MM.1S (cell line): ENCODE results near the gene CHST11.
"Not testable (repeated sequence)": the region's sequence is repeated elsewhere in the genome, so short reads cannot be mapped to it uniquely, and the experiment has no call there.

Experiments used
- DNase-seq: peaks from one replicate; pipeline ENCODE4 v3.0.0-alpha.2; 2015
- H2AFZ ChIP-seq: fragments of 300-600 bp; sonication (generic); 2 replicates; pipeline ENCODE4 v1.6.0; 2016; ENCODE audit warnings: antibody characterized with exemption, low read length
- H3F3A ChIP-seq: fragments of 300-600 bp; sonication (generic); 2 replicates; pipeline ENCODE4 v1.6.1; 2016; ENCODE audit warnings: mild to moderate bottlenecking, antibody characterized with exemption, low read length, moderate library complexity, mixed read lengths; ENCODE audit not compliant: insufficient read depth
- H3K27ac ChIP-seq: fragments of 300-600 bp; sonication (generic); 2 replicates; pipeline ENCODE4 v1.5.1; 2016; ENCODE audit warnings: mild to moderate bottlenecking, low read length
- H3K27me3 ChIP-seq: fragments of 300-600 bp; sonication (generic); replicated peaks from 2 replicates; pipeline ENCODE4 v1.6.0; 2016; ENCODE audit warnings: low read length; ENCODE audit not compliant: insufficient read depth
- H3K36me3 ChIP-seq: fragments of 300-600 bp; sonication (generic); replicated peaks from 2 replicates; pipeline ENCODE4 v1.6.1; 2016; ENCODE audit warnings: mild to moderate bottlenecking, low read length, mixed read lengths; ENCODE audit not compliant: insufficient read depth
- H3K4me1 ChIP-seq: fragments of 300-600 bp; sonication (generic); 2 replicates; pipeline ENCODE4 v1.6.1; 2016; ENCODE audit warnings: low read length, mixed read lengths
- H3K4me2 ChIP-seq: fragments of 300-600 bp; sonication (generic); 2 replicates; pipeline ENCODE4 v1.6.0; 2016; ENCODE audit warnings: low read depth, low read length
- H3K4me3 ChIP-seq: fragments of 300-600 bp; sonication (generic); 2 replicates; pipeline ENCODE4 v1.5.1; 2016; ENCODE audit warnings: low read length, mixed read lengths
- H3K79me2 ChIP-seq: fragments of 300-600 bp; sonication (generic); 2 replicates; pipeline ENCODE4 v1.6.1; 2016; ENCODE audit warnings: mixed run types, low read length, mixed read lengths
- H3K9ac ChIP-seq: fragments of 300-600 bp; sonication (generic); 2 replicates; pipeline ENCODE4 v1.6.1; 2016; ENCODE audit warnings: low read length, mixed read lengths
- H3K9me2 ChIP-seq: fragments of 300-600 bp; sonication (generic); replicated peaks from 2 replicates; pipeline ENCODE4 v1.6.1; 2016; ENCODE audit warnings: mild to moderate bottlenecking, low read length, mixed read lengths; ENCODE audit not compliant: insufficient read depth
- H3K9me3 ChIP-seq: fragments of 300-600 bp; sonication (generic); replicated peaks from 2 replicates; pipeline ENCODE4 v1.6.1; 2016; ENCODE audit warnings: mild to moderate bottlenecking, low read length, mixed read lengths; ENCODE audit not compliant: insufficient read depth
- H4K20me1 ChIP-seq: fragments of 300-600 bp; sonication (generic); 2 replicates; pipeline ENCODE4 v1.6.1; 2016; ENCODE audit warnings: mild to moderate bottlenecking, low read length, moderate library complexity, mixed read lengths; ENCODE audit not compliant: insufficient read depth
- EZH2 ChIP-seq: fragments of 300-600 bp; sonication (generic); optimal IDR thresholded peaks from 2 replicates; pipeline ENCODE3; 2017; ENCODE audit warnings: low read depth, mild to moderate bottlenecking, antibody characterized with exemption, low read length, mixed read lengths
- EZH2phosphoT487 ChIP-seq: fragments of 300-600 bp; sonication (generic); IDR thresholded peaks from 2 replicates; pipeline ENCODE4 v1.6.1; 2018; ENCODE audit warnings: antibody characterized with exemption, low read length
- TF ChIP-seq, protein P1 (sequence below): fragments of 300-600 bp; sonication (generic); IDR thresholded peaks from 2 replicates; pipeline ENCODE4 v1.5.1; 2016; ENCODE audit warnings: antibody characterized with exemption, low read length, mixed read lengths

The CHST11 gene

DNA sequence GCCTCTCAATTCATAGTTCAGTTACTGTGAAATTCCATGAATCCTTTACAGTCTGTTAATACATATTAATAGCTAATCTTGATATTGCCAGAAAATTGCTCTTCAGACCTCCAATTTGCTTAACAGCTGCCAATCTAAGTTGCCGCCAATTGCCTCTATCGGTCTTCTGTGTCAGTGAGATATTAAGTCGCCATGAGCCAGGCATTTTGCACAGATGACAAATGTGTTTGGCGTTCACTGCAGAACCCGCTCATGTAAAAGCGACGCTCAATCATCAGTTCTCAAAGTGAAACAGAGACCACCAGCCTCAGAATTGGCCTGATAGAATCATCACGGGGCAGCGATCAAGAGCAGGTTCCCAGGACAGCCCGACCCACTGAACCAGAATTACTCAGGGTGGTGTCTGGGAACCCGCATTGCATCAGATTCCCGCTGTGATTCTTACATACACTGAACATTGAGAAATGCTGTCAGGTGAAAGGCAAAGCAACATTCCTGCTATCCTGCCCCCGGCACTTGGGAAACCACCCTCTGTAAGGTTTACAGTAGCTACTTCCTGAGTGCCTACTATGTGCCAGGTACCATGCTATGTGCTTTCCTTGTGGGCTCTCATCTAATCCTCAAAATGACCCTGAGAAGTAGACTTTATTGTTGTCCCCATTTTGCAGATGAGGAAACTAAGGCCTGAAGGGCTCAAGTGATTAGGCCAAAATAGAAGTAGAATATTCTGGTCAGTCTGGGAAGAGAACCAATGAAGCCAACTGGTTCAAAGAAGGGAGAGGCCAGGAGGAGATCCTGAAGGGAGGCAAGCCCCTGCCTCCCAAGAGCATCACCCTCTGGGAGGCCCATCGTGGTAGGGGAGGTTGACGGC is 285.0 kb downstream of the CHST11 start:
- H3K4me1 ChIP-seq, result peaks cover 4% of the 10 kb centered on the region; the same call in 1 of the 2 replicates
- H3K4me3 ChIP-seq, result no peak overlapping the region

DNA sequence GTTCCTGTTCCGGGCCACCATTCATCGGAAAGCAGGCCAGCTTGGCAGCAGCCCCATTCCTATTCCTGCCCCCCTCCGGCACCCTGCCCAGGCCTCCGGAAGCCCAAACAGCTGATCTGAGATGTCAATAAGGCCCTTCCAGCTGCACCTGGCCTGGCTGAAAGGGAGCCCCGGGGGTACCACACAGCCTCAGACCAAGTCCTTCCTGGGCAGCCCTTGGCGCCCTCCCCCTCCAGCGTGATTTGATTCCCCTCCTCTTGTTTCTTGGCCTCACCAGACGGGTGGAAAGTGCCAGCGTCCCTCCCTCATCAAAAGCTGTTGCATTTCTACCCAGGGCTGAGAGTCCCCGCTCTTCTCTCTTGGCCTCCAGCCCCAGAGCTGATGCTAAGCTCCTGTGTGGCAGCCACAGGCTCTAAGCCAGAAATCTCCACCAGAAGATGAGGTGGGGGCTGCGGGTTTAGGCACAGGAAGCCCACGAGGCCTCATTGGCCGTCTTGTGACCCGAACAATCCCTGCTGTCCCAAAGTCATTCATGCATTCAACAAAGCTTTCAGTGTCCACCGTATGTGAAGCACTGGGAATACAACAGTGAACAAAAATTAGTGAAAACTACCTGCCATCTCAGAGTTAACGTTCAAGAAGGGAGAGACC is 285.9 kb downstream of the CHST11 start:
- no peak for DNase-seq
- Histone ChIP-seq H3K4me3 (no peak overlapping the region), H3K9me3 (no peaks in the 10 kb centered on the region), H3K9ac (no peak overlapping the region), H3K9me2 (no peaks in the 10 kb centered on the region), H3K4me1 (peaks cover 4% of the 10 kb centered on the region; the same call in 1 of the 2 replicates), H3K79me2 (0 out of 2 replicates have a peak, but pooled peaks cover 9% of the 10 kb centered on the region), H3K27ac (no peak overlapping the region), H3F3A (no peaks in the 10 kb centered on the region), H3K27me3 (no peaks in the 10 kb centered on the region), H2AFZ (no peak overlapping the region), H3K36me3 (no peaks in the 10 kb centered on the region), H3K4me2 (no peak overlapping the region), H4K20me1 (no peaks in the 10 kb centered on the region)
- TF ChIP-seq EZH2 (no peak), EZH2phosphoT487 (no peak)
- TF ChIP-seq, protein P1, sequence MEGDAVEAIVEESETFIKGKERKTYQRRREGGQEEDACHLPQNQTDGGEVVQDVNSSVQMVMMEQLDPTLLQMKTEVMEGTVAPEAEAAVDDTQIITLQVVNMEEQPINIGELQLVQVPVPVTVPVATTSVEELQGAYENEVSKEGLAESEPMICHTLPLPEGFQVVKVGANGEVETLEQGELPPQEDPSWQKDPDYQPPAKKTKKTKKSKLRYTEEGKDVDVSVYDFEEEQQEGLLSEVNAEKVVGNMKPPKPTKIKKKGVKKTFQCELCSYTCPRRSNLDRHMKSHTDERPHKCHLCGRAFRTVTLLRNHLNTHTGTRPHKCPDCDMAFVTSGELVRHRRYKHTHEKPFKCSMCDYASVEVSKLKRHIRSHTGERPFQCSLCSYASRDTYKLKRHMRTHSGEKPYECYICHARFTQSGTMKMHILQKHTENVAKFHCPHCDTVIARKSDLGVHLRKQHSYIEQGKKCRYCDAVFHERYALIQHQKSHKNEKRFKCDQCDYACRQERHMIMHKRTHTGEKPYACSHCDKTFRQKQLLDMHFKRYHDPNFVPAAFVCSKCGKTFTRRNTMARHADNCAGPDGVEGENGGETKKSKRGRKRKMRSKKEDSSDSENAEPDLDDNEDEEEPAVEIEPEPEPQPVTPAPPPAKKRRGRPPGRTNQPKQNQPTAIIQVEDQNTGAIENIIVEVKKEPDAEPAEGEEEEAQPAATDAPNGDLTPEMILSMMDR, result no peak

More for the DNA sequence above, 285.0 kb downstream of the CHST11 start:
- Histone ChIP-seq H3K79me2 (0 out of 2 replicates have a peak, but pooled peaks cover 9% of the 10 kb centered on the region), H3F3A (no peaks in the 10 kb centered on the region), H3K9ac (no peak overlapping the region), H3K9me3 (no peaks in the 10 kb centered on the region), H3K36me3 (no peaks in the 10 kb centered on the region), H3K9me2 (no peaks in the 10 kb centered on the region), H2AFZ (no peak overlapping the region), H3K27ac (no peak overlapping the region), H3K27me3 (no peaks in the 10 kb centered on the region), H3K4me2 (0 out of 2 replicates have a peak overlapping the region, but pooled peaks have one; percentile 56), H4K20me1 (no peaks in the 10 kb centered on the region)
- TF ChIP-seq EZH2phosphoT487 (no peak), EZH2 (no peak)
- TF ChIP-seq, protein P1, result no peak
- DNase-seq, result no peak

DNA sequence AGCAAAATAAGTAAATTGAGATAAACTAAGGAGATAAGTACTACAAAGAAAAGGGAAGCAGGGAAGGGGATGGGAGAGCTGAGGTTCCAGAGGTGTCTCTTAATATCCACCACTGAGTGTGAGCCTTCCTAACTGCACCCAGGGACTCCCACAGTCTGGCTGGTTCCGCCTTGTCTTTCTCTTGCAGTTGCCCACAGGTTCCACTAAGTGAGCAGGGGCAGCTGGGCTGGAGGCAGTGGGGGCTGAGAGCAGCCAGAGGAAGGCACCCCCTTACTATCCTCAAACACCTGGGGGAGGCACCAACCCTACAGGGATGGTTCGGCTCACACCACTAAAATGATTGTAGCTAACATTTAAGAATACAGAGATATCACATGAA is 286.4 kb downstream of the CHST11 start:
- Histone ChIP-seq H3K4me1 (peaks cover 4% of the 10 kb centered on the region; the same call in 1 of the 2 replicates), H3K79me2 (0 out of 2 replicates have a peak, but pooled peaks cover 9% of the 10 kb centered on the region), H3K27me3 (no peaks in the 10 kb centered on the region), H3K9me2 (no peaks in the 10 kb centered on the region), H3K4me2 (no peak overlapping the region), H3K36me3 (no peaks in the 10 kb centered on the region), H2AFZ (no peak overlapping the region), H3K9ac (no peak overlapping the region), H3K27ac (no peak overlapping the region), H3K9me3 (no peaks in the 10 kb centered on the region), H3F3A (no peaks in the 10 kb centered on the region), H4K20me1 (no peaks in the 10 kb centered on the region), H3K4me3 (no peak overlapping the region)
- no peak for DNase-seq
- no peak for TF ChIP-seq EZH2phosphoT487

DNA sequence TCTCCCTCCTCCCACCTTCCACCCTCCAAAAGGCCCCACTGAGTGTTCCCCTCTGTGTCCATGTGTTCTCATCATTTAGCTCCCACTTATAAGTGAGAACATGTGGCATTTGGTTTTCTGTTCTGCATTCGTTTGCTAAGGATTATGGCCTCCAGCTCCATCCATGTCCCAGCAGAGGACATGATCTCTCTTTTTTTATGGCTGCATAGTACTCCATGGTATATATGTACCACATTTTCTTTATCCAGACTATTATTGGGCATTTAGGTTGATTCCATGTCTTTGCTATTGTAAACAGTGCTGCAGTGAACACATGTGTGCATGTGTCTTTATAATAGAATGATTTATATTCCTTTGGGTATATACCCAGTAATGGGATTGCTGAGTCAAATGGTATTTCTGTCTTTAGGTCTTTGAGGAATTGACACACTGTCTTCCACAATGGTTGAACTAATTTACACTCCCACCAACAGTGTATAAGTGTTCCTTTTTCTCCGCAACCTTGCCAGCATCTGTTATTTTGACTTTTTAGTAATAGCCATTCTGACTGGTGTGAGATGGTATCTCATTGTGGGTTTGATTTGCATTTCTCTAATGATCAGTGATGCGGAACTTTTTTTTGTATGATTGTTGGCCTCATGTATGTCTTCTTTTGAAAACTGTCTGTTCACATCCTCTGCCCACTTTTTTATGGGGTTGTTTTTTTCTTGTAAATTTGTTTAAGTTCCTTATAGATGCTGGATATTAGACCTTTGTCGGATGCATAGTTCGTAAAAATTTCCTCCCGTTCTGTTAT is 287.2 kb downstream of the CHST11 start:
- H2AFZ ChIP-seq, DNase-seq, H3K27ac ChIP-seq, H4K20me1 ChIP-seq, H3K4me3 ChIP-seq, H3K79me2 ChIP-seq, H3K27me3 ChIP-seq, H3K4me1 ChIP-seq, H3K9me3 ChIP-seq, H3K4me2 ChIP-seq, H3K36me3 ChIP-seq, H3F3A ChIP-seq, H3K9me2 ChIP-seq, H3K9ac ChIP-seq: not testable (repeated sequence)
